Left lung (tissue), 14 donors: ENCODE measurements around the gene SCLY. TPM values are rescaled to one million over a fixed set of nuclear protein-coding genes. Genes with fewer than 3 reads are reported as not detected.

Experiments used
- ATAC-seq: fragments of 200-7000 bp; cut with Tn5 transposase; one replicate; pipeline ENCODE4 v1.9.1; 2020; ENCODE audit warnings: moderate library complexity
- DNase-seq, 4 donors: peaks; one replicate each; pipeline ENCODE4 v3.0.0-alpha.2; 2013 to 2020
- H3K27ac ChIP-seq, 2 donors: fragments of 200-600 bp; sonication (generic) in 1 of 2; one replicate each; pipeline versions ENCODE4 v1.5.0 to v1.8.0; 2020 to 2021
- H3K27me3 ChIP-seq, 2 donors: fragments of 200-600 bp; sonication (generic) in 1 of 2; one replicate each; pipeline versions ENCODE4 v1.5.0 to v1.8.0; 2020 to 2021
- H3K36me3 ChIP-seq, 2 donors: fragments of 200-600 bp; sonication (generic) in 1 of 2; one replicate each; pipeline versions ENCODE4 v1.5.0 to v1.8.0; 2020 to 2021
- H3K4me1 ChIP-seq, 2 donors: fragments of 200-600 bp; one replicate each; pipeline ENCODE4 v1.8.0; 2021
- H3K4me3 ChIP-seq, 2 donors: fragments of 200-600 bp; sonication (generic) in 1 of 2; one replicate each; pipeline versions ENCODE4 v1.5.0 to v1.8.0; 2020 to 2021; ENCODE audit warnings: mild to moderate bottlenecking in 1 of 2
- H3K9me3 ChIP-seq, 2 donors: fragments of 200-600 bp; sonication (generic) in 1 of 2; one replicate each; pipeline versions ENCODE4 v1.5.0 to v1.8.0; 2020 to 2021
- intact Hi-C, 2 donors: fragments of 100-400 bp; cut with DNase I; formaldehyde crosslinking; loops; one replicate each; pipeline versions ENCODE4 v1.11.2 to v1.14.2; 2022
- long read RNA-seq, 12 donors: library from polyadenylated mRNA in 2 of 12; unstranded in 2 of 12; transcript quantifications; one replicate each; pipeline ENCODE4 v2.0.0 and lab custom pipeline, GENCODE V29; 2019 to 2026
- polyA plus RNA-seq, 6 donors: library from polyadenylated mRNA; unstranded; fragments of 120-200 nt; gene quantifications; one replicate each; pipeline ENCODE4 v1.2.1, GENCODE V29; 2013; ENCODE audit not compliant: insufficient read length in 6 of 6
- total RNA-seq, 2 donors: library from RNA; stranded (reverse); fragmentation: NEBNext Ultra II Directional; extraction: Animal tissue kit (Norgen Biotek cat#: 25700); gene quantifications; one replicate each; pipeline ENCODE4 v1.2.1, GENCODE V29; 2021
- TF ChIP-seq, protein P1 (sequence below), 2 donors: fragments of 200-600 bp; sonication (generic) in 1 of 2; IDR thresholded peaks; one replicate each; pipeline versions ENCODE4 v1.5.0 to v1.8.0; 2021; ENCODE audit warnings: antibody characterized with exemption in 2 of 2
- donor health status: DM: no; HTN: yes; CAD: no.
- donor health status: DM: no; HTN: no; CAD: no.

The SCLY gene, protein sequence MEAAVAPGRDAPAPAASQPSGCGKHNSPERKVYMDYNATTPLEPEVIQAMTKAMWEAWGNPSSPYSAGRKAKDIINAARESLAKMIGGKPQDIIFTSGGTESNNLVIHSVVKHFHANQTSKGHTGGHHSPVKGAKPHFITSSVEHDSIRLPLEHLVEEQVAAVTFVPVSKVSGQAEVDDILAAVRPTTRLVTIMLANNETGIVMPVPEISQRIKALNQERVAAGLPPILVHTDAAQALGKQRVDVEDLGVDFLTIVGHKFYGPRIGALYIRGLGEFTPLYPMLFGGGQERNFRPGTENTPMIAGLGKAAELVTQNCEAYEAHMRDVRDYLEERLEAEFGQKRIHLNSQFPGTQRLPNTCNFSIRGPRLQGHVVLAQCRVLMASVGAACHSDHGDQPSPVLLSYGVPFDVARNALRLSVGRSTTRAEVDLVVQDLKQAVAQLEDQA
- total RNA-seq, result 10 to 100 TPM; 10.9 to 20.9 TPM
- 10 to 100 TPM; 12.9 to 17.8 (median 15.2) TPM for polyA plus RNA-seq
- long read RNA-seq, donor 1, transcript SCLY-201 (12 exons, 2,562 nt), result major isoform, 5 of 5 reads
- long read RNA-seq, donor 1, partial matches to known transcripts, result 0 of 5 reads
- long read RNA-seq, donor 1, other reads (novel, unspliced or antisense), result 0 of 5 reads
- long read RNA-seq, donor 2, partial matches to known transcripts, result 7 of 7 reads
- long read RNA-seq, donor 2, other reads (novel, unspliced or antisense), result 0 of 7 reads
- long read RNA-seq, donor 3, partial matches to known transcripts, result 0 of 1 reads
- long read RNA-seq, donor 3, other reads (novel, unspliced or antisense), result 0 of 1 reads
- long read RNA-seq, donor 4, partial matches to known transcripts, result 4 of 7 reads
- long read RNA-seq, donor 4, other reads (novel, unspliced or antisense), result 1 of 7 reads
- long read RNA-seq, donor 5, partial matches to known transcripts, result 0 of 5 reads
- long read RNA-seq, donor 5, other reads (novel, unspliced or antisense), result 0 of 5 reads
- long read RNA-seq, donor 6, partial matches to known transcripts, result 0 of 2 reads
- long read RNA-seq, donor 6, other reads (novel, unspliced or antisense), result 0 of 2 reads
- long read RNA-seq, donor 7, partial matches to known transcripts, result 0 of 3 reads
- long read RNA-seq, donor 7, other reads (novel, unspliced or antisense), result 0 of 3 reads
- long read RNA-seq, donor 8, partial matches to known transcripts, result 0 of 2 reads
- long read RNA-seq, donor 8, other reads (novel, unspliced or antisense), result 0 of 2 reads
- long read RNA-seq, donor 9, result 0 reads
- long read RNA-seq, donor 10, partial matches to known transcripts, result 4 of 10 reads
- long read RNA-seq, donor 10, other reads (novel, unspliced or antisense), result 3 of 10 reads
- long read RNA-seq, donor 11, partial matches to known transcripts, result 0 of 3 reads
- long read RNA-seq, donor 11, other reads (novel, unspliced or antisense), result 0 of 3 reads
- long read RNA-seq, donor 12, partial matches to known transcripts, result 0 of 2 reads
- long read RNA-seq, donor 12, other reads (novel, unspliced or antisense), result 0 of 2 reads

DNA sequence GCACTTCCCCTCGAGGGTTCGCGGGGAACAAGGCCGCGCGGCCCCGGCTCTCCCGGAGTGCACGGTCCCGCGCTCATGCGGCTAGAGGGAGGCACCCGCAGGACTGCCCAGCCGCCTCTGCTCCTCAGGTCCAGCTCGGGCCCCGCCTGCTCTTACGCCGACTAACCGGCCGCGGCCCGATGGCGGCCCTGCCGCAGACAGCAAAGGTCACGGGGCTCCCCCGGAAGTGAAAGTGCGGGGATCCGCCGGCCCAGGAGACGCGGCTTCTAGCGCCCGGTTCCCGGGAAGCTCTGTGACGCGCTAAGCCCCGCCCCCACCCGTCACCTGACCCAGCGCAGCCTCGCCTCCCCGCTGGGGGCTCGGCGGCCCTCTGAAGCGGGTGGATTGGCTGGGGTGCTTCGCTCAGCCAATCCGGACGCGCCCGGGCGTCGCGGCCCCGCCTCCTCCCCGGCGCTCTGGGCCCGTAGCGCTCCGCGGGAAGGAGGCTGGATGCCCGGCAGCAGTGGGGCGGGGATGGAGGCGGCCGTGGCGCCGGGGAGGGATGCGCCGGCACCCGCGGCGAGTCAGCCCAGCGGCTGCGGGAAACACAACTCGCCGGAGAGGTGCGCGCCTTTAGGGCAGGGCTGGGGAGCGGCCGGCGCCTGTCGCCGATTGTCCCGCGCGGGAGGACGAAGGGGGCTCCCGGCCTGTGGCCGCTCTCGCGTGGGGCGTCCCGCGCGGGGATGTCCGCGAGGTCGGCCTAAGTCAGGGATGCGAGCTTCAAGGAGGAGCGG lies at the start of gene SCLY:
TSS of gene SCLY (plus strand) at position 460 of the 773 bp plus-strand sequence. CDS start at position 514, 54 bp downstream.
- Histone ChIP-seq H3K4me1 (peaks cover 0 to 21% of the 10 kb centered on the region in 2 donors), H3K9me3 (no peaks in the 10 kb centered on the region), H3K27ac (peak within 1 kb of the TSS; percentile 80 to 94), H3K36me3 (peaks cover 0 to 5% of the 10 kb centered on the region in 2 donors), H3K27me3 (peaks cover 0 to 12% of the 10 kb centered on the region in 2 donors), H3K4me3 (peak within 1 kb of the TSS; percentile 85 to 96)
- intact Hi-C loops, result no loop called here
- ATAC-seq (peak; percentile 99), DNase-seq (peak; percentile 96 to 100 (median 98))
- TF ChIP-seq, protein P1, sequence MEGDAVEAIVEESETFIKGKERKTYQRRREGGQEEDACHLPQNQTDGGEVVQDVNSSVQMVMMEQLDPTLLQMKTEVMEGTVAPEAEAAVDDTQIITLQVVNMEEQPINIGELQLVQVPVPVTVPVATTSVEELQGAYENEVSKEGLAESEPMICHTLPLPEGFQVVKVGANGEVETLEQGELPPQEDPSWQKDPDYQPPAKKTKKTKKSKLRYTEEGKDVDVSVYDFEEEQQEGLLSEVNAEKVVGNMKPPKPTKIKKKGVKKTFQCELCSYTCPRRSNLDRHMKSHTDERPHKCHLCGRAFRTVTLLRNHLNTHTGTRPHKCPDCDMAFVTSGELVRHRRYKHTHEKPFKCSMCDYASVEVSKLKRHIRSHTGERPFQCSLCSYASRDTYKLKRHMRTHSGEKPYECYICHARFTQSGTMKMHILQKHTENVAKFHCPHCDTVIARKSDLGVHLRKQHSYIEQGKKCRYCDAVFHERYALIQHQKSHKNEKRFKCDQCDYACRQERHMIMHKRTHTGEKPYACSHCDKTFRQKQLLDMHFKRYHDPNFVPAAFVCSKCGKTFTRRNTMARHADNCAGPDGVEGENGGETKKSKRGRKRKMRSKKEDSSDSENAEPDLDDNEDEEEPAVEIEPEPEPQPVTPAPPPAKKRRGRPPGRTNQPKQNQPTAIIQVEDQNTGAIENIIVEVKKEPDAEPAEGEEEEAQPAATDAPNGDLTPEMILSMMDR (IDR thresholded peaks at IDR 0.05), result peak in 1 of 2 donors; percentile 26

DNA sequence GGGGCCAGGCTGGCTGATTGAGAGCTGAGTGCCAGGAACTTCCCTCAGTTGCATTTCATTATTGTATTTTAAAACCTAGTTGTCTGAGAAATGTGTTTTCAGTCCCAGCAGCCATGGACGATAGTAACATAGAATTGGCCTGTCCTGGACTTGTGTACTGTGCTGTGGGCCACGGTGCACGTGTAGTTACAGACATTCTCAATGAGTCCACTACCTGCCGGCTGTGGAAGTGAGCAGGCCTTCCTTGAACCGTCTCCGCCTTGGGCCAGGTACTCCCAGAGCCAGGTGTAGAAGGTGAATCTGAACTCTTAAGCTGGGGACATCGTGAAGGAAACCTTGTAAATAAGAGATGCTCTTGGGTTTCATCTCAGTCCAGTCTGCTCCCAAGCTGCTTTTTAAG lies 47.0 kb upstream of the SCLY start:
- no peak overlapping the region for H3K4me3 ChIP-seq
- no peak overlapping the region for H3K27ac ChIP-seq
- H3K9me3 ChIP-seq, result no peaks in the 10 kb centered on the region
- H3K27me3 ChIP-seq, result no peaks in the 10 kb centered on the region
- TF ChIP-seq, protein P1 (IDR thresholded peaks at IDR 0.05), result no peak
- no peaks in the 10 kb centered on the region for H3K4me1 ChIP-seq
- intact Hi-C loops, result no loop called here
- peaks cover 0 to 44% of the 10 kb centered on the region in 2 donors for H3K36me3 ChIP-seq
- no peak for DNase-seq
- ATAC-seq, result no peak

DNA sequence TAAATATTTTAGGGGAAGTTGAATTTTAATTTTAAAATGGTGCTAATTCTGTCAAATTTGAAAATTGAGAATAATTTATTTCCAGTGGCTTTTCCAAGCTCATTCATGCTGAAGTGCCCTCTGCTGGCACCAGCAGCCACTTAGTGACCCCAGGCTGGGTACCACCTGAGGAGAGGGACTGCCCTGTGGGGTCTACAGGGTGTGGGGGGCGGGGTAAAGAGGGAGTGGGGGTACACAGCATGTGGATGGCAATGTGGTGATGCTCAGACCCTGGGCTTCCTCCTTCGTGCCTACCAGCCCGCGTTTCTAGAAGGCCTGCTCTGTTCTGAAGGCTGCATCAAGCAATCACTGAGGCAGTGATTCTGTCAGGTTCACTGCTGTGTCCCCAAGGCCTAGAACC lies 45.1 kb upstream of the SCLY start:
- Histone ChIP-seq H3K36me3 (peaks cover 0 to 61% of the 10 kb centered on the region in 2 donors), H3K4me1 (no peaks in the 10 kb centered on the region), H3K27ac (no peak overlapping the region), H3K4me3 (no peak overlapping the region), H3K9me3 (no peaks in the 10 kb centered on the region), H3K27me3 (no peaks in the 10 kb centered on the region)
- ATAC-seq (no peak), DNase-seq (no peak)
- TF ChIP-seq, protein P1 (IDR thresholded peaks at IDR 0.05), result no peak
- intact Hi-C loops, result no loop called here

DNA sequence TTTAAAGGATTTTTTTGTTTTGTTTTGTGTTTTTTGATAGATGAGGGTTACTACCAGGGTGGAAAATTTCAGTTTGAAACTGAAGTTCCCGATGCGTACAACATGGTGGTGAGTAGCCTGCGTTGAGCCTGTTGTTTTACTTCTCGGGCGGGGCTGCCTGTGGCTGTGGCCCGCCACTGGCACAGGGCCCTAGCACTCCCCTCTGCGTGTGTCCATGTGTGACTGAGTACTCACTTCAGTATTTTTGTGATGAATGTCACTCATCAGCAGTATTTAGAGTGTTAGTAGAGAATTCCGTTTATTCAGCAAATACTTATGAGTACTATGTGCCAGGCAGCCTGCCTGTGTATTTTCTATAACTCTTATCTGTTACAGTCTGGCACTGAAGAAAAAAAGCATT lies 44.3 kb upstream of the SCLY start:
- TF ChIP-seq, protein P1 (IDR thresholded peaks at IDR 0.05), result no peak
- Histone ChIP-seq H3K4me3 (no peak overlapping the region), H3K27ac (no peak overlapping the region), H3K9me3 (no peaks in the 10 kb centered on the region), H3K4me1 (no peaks in the 10 kb centered on the region), H3K36me3 (peaks cover 0 to 60% of the 10 kb centered on the region in 2 donors), H3K27me3 (no peaks in the 10 kb centered on the region)
- DNase-seq, result peak in 1 of 4 donors; percentile 11
- intact Hi-C loops, result no loop called here
- ATAC-seq, result no peak
